Transverse colon (tissue), 4 donors: ENCODE measurements around the gene C2orf78.

Source experiments
- POLR2A ChIP-seq: fragments of 450-650 bp; IDR thresholded peaks from one replicate; pipeline ENCODE4 v1.6.1; 2016; ENCODE audit warnings: antibody characterized with exemption, mild to moderate bottlenecking, moderate library complexity
- POLR2AphosphoS5 ChIP-seq, 3 donors: sonication (generic); formaldehyde crosslinking; IDR thresholded peaks; one replicate each; pipeline ENCODE4 v1.6.1; 2016; ENCODE audit warnings: antibody characterized with exemption in 3 of 3
- TF ChIP-seq, protein P1 (sequence below), 5 experiments: fragments of 200-600 bp in 3 of 5; fragments of 450-650 bp in 2 of 5; sonication (generic) in 3 of 5; IDR thresholded peaks; 1 replicate in 2 of 5; 2 replicates in 3 of 5; pipeline ENCODE4 v1.5.1; 2016 to 2017; ENCODE audit warnings: antibody characterized with exemption in 5 of 5, inconsistent platforms in 3 of 5, mild to moderate bottlenecking in 2 of 5, moderate library complexity in 1 of 5

DNA sequence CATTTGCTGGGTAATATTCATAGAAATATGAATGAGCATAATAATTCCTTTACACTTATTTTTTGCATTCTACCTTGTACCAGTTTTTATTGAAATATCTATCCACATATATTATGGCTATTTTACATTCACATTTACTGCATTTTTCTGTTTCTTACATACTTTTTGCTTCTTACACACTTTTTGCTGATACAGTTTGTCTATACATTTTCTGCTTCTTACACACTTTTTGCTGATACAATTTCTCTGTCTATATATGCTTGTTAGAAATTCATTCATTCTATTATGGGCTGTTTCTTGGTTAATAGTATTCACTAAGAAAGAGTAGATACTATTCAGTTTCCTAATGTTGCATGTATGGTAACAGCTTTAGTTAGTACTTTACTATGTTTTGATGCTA lies 27.9 kb downstream of the C2orf78 start:
- no peak for TF ChIP-seq POLR2AphosphoS5 (IDR thresholded peaks at IDR 0.05)
- no peak for TF ChIP-seq POLR2A
- TF ChIP-seq, protein P1, sequence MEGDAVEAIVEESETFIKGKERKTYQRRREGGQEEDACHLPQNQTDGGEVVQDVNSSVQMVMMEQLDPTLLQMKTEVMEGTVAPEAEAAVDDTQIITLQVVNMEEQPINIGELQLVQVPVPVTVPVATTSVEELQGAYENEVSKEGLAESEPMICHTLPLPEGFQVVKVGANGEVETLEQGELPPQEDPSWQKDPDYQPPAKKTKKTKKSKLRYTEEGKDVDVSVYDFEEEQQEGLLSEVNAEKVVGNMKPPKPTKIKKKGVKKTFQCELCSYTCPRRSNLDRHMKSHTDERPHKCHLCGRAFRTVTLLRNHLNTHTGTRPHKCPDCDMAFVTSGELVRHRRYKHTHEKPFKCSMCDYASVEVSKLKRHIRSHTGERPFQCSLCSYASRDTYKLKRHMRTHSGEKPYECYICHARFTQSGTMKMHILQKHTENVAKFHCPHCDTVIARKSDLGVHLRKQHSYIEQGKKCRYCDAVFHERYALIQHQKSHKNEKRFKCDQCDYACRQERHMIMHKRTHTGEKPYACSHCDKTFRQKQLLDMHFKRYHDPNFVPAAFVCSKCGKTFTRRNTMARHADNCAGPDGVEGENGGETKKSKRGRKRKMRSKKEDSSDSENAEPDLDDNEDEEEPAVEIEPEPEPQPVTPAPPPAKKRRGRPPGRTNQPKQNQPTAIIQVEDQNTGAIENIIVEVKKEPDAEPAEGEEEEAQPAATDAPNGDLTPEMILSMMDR (IDR thresholded peaks at IDR 0.05) = no peak
